Bladder microvascular endothelial cell (primary cell): ENCODE measurements around the gene TAF1C. TPM values are rescaled to one million over a fixed set of nuclear protein-coding genes. Genes with fewer than 3 reads are reported as not detected.

Experiments used
- total RNA-seq: library from RNA; depleted of rRNA; stranded (reverse); fragments of >200 nt; gene quantifications from 2 replicates; pipeline ENCODE4 v1.2.3, GENCODE V29; 2014

The TAF1C gene
- total RNA-seq = 15.2 and 22.7 TPM in 2 replicates

GRCh38 chr16:84186685-84187437 lies at the start of gene TAF1C:
Gene TAF1C (minus strand): TSS chr16:84187057. CDS start chr16:84184988, 2,069 bp downstream.

GRCh38 chr16:84190731-84191388 lies 4.0 kb upstream of the TAF1C start, which contains the start of gene ADAD2:
Gene ADAD2 (plus strand): TSS chr16:84191157. CDS start chr16:84191231, 74 bp downstream.

GRCh38 chr16:84144859-84145639 lies 41.8 kb downstream of the TAF1C start, which contains the start of the genes DNAAF1 and HSDL1:
Gene DNAAF1 (plus strand): TSS chr16:84145308. CDS start chr16:84145441, 133 bp downstream.
Gene HSDL1 (minus strand): TSS chr16:84145177. CDS start chr16:84131321, 13,856 bp downstream.

Other genes starting within 250 kb of the TAF1C start
- 1.1 and 1.6 TPM in 2 replicates for gene OSGIN1, start 233.8 kb downstream of the TAF1C start, total RNA-seq
- not detected in 2 replicates for gene NECAB2, start 218.8 kb downstream of the TAF1C start, total RNA-seq
- not detected in 2 replicates for gene SLC38A8, start 144.3 kb downstream of the TAF1C start, total RNA-seq
- 65.1 and 124 TPM in 2 replicates for gene MBTPS1, start 70.1 kb downstream of the TAF1C start, total RNA-seq
- 16.0 and 35.7 TPM in 2 replicates for gene HSDL1, start 41.9 kb downstream of the TAF1C start, total RNA-seq
- gene DNAAF1, start 41.7 kb downstream of the TAF1C start, total RNA-seq = not detected in 2 replicates
- under 0.01 and 0.44 TPM in 2 replicates for gene ADAD2, start 4.1 kb upstream of the TAF1C start, total RNA-seq
- gene KCNG4, start 53.0 kb upstream of the TAF1C start, total RNA-seq = not detected in 2 replicates
- gene WFDC1, start 107.8 kb upstream of the TAF1C start, total RNA-seq = 0.32 TPM in 1 of 2 replicates, not detected in the other
- under 0.01 TPM in 1 of 2 replicates, not detected in the other for gene ATP2C2, start 181.5 kb upstream of the TAF1C start, total RNA-seq